WTC11 (cell line): ENCODE data around the gene MYO7B.

Experiments
- FOXJ3 ChIP-seq: sonication (generic); formaldehyde crosslinking; IDR thresholded peaks from 2 replicates; pipeline ENCODE4 v1.9.0; 2021; ENCODE audit warnings: missing genetic modification reagents, mild to moderate bottlenecking, borderline replicate concordance
- FOXK1 ChIP-seq: sonication (generic); formaldehyde crosslinking; IDR thresholded peaks from 2 replicates; pipeline ENCODE4 v1.8.0; 2022; ENCODE audit warnings: mild to moderate bottlenecking, moderate library complexity, missing genetic modification reagents
- HMGA2 ChIP-seq: fragments of 250-450 bp; sonication (Bioruptor Pico); IDR thresholded peaks from 2 replicates; pipeline ENCODE4 v1.4.0; 2021; ENCODE audit warnings: mild to moderate bottlenecking, moderate library complexity
- KAT7 ChIP-seq: sonication (generic); formaldehyde crosslinking; IDR thresholded peaks from 2 replicates; pipeline ENCODE4 v1.8.1; 2023; ENCODE audit warnings: missing genetic modification reagents, mild to moderate bottlenecking, borderline replicate concordance
- MXD4 ChIP-seq: fragments of 250-450 bp; sonication (Bioruptor Pico); IDR thresholded peaks from 2 replicates; pipeline ENCODE4 v1.8.0; 2021; ENCODE audit warnings: mild to moderate bottlenecking, moderate library complexity, borderline replicate concordance
- NR3C1 ChIP-seq: sonication (generic); formaldehyde crosslinking; conservative IDR thresholded peaks from 2 replicates; pipeline ENCODE4 v1.8.1; 2023; ENCODE audit warnings: low read depth, mild to moderate bottlenecking, missing genetic modification reagents
- USF2 ChIP-seq: sonication (generic); formaldehyde crosslinking; IDR thresholded peaks from 2 replicates; pipeline ENCODE4 v1.8.1; 2023; ENCODE audit warnings: mild to moderate bottlenecking, missing genetic modification reagents, moderate library complexity
- ZNF317 ChIP-seq: sonication (generic); formaldehyde crosslinking; IDR thresholded peaks from 2 replicates; pipeline ENCODE4 v1.8.1; 2023; ENCODE audit warnings: low read depth, mild to moderate bottlenecking, moderate library complexity, missing genetic modification reagents, borderline replicate concordance
- ZNF396 ChIP-seq: fragments of 250-450 bp; sonication (Bioruptor Pico); IDR thresholded peaks from 2 replicates; pipeline ENCODE4 v1.8.0; 2021; ENCODE audit warnings: mild to moderate bottlenecking, moderate library complexity, borderline replicate concordance
- ZNF512 ChIP-seq: sonication (generic); formaldehyde crosslinking; IDR thresholded peaks from 2 replicates; pipeline ENCODE4 v1.8.1; 2022; ENCODE audit warnings: missing genetic modification reagents, borderline replicate concordance
- TF ChIP-seq, protein P1 (sequence below): sonication (generic); formaldehyde crosslinking; IDR thresholded peaks from 2 replicates; pipeline ENCODE4 v1.8.0; 2022; ENCODE audit warnings: mild to moderate bottlenecking, missing genetic modification reagents
- TF ChIP-seq, protein P2 (sequence below): fragments of 200-600 bp; IDR thresholded peaks from 2 replicates; pipeline ENCODE4 v1.8.0; 2022; ENCODE audit warnings: antibody characterized with exemption
- TF ChIP-seq, protein P3 (sequence below): sonication (generic); formaldehyde crosslinking; IDR thresholded peaks from 2 replicates; pipeline ENCODE4 v1.8.1; 2023; ENCODE audit warnings: mild to moderate bottlenecking, missing genetic modification reagents, moderate library complexity

DNA sequence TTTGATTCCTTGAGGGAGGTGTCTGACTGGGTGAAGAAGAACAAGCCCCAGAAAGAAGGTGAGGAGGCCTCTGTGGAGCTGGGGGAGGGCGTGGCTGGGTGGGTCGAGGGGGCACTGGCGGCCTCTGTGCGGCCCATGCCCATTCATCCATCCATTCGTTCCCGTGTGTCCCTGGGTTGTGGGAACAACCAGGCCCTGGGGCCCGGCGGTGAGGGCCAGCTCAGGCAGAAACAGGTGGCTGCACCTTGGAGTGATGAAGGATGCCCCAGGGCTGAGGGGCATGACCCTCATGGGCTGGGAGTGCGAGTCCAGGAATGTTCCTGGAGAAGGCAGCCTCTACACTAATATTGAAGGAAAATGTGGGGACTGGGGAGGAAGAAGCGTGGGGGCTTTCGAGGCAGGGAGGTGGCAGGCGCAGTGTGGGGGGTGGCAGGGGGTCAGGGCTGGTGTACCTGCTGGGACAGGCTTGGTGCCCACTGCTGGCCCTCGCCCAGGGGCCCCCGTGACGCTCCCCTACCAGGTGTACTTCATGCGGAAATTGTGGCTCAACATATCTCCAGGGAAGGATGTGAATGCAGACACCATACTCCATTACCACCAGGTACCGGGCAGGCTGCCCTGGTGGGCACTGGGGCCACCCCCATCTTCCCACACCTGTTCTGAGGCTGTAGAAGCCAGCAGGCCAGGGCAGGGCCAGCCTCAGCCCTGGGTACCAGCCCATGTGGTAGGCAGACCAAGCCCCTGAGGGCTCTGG lies 99.3 kb downstream of the MYO7B start:
- TF ChIP-seq, protein P1, sequence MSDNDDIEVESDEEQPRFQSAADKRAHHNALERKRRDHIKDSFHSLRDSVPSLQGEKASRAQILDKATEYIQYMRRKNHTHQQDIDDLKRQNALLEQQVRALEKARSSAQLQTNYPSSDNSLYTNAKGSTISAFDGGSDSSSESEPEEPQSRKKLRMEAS (CRISPR knock-in tag): no peak
- TF ChIP-seq, protein P2, sequence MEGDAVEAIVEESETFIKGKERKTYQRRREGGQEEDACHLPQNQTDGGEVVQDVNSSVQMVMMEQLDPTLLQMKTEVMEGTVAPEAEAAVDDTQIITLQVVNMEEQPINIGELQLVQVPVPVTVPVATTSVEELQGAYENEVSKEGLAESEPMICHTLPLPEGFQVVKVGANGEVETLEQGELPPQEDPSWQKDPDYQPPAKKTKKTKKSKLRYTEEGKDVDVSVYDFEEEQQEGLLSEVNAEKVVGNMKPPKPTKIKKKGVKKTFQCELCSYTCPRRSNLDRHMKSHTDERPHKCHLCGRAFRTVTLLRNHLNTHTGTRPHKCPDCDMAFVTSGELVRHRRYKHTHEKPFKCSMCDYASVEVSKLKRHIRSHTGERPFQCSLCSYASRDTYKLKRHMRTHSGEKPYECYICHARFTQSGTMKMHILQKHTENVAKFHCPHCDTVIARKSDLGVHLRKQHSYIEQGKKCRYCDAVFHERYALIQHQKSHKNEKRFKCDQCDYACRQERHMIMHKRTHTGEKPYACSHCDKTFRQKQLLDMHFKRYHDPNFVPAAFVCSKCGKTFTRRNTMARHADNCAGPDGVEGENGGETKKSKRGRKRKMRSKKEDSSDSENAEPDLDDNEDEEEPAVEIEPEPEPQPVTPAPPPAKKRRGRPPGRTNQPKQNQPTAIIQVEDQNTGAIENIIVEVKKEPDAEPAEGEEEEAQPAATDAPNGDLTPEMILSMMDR: no peak
- no peak for TF ChIP-seq FOXK1
- TF ChIP-seq ZNF512 (CRISPR knock-in tag): no peak
- no peak for TF ChIP-seq KAT7
- no peak for TF ChIP-seq FOXJ3 (CRISPR knock-in tag)
- TF ChIP-seq, protein P3, sequence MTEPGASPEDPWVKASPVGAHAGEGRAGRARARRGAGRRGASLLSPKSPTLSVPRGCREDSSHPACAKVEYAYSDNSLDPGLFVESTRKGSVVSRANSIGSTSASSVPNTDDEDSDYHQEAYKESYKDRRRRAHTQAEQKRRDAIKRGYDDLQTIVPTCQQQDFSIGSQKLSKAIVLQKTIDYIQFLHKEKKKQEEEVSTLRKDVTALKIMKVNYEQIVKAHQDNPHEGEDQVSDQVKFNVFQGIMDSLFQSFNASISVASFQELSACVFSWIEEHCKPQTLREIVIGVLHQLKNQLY (CRISPR knock-in tag): no peak
- no peak for TF ChIP-seq HMGA2
- no peak for TF ChIP-seq ZNF317 (CRISPR knock-in tag)
- TF ChIP-seq USF2 (CRISPR knock-in tag): no peak
- TF ChIP-seq ZNF396: no peak
- no peak for TF ChIP-seq NR3C1 (CRISPR knock-in tag)
- no peak for TF ChIP-seq MXD4 (CRISPR knock-in tag)
